ENCODE results near the gene RPS2.

DNA sequence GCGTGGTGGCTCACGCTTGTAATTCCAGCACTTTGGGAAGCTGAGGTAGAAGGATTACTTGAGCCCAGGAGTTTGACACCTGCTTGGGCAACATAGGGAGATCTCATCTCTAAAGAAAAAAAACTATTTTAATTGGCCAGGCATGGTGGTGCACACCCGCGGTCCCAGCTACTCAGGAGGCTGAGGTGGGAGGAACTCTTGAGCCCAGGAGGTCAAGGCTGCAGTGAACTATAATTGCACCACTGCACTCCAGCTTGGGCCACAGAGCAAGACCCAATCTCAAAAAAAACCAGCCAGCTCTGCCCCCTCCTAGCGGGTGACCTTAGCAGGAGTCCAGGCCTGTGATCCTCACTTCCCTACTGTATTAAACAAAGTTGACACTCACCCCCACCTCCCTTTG lies 40.5 kb downstream of the RPS2 start:
- TF ChIP-seq, protein P1, sequence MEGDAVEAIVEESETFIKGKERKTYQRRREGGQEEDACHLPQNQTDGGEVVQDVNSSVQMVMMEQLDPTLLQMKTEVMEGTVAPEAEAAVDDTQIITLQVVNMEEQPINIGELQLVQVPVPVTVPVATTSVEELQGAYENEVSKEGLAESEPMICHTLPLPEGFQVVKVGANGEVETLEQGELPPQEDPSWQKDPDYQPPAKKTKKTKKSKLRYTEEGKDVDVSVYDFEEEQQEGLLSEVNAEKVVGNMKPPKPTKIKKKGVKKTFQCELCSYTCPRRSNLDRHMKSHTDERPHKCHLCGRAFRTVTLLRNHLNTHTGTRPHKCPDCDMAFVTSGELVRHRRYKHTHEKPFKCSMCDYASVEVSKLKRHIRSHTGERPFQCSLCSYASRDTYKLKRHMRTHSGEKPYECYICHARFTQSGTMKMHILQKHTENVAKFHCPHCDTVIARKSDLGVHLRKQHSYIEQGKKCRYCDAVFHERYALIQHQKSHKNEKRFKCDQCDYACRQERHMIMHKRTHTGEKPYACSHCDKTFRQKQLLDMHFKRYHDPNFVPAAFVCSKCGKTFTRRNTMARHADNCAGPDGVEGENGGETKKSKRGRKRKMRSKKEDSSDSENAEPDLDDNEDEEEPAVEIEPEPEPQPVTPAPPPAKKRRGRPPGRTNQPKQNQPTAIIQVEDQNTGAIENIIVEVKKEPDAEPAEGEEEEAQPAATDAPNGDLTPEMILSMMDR (IDR thresholded peaks at IDR 0.05; ENCODE audit: low read length), result no peak
- TF ChIP-seq EZH2 (IDR thresholded peaks at IDR 0.05; ENCODE audit: borderline replicate concordance, low read length), result no peak

Data from OCI-LY1 (cell line).